GM19468 (cell line): ENCODE measurements around the gene ZBTB46.

ENCODE experiments used
- ATAC-seq: cut with Tn5 transposase; IDR thresholded peaks from one replicate; pipeline ENCODE4 v1.9.1; 2021; ENCODE audit warnings: mild to moderate bottlenecking, moderate library complexity, moderate number of reproducible peaks; ENCODE audit not compliant: unreplicated experiment; ENCODE audit errors: extremely low read depth

ZBTB46 gene

GRCh38 chr20:63771046-63771707 lies 59.9 kb downstream of the ZBTB46 start:
- no peak for ATAC-seq

GRCh38 chr20:63769891-63770474 lies 61.1 kb downstream of the ZBTB46 start:
- ATAC-seq: no peak

- ATAC-seq: no peak
Observed at GRCh38 chr20:63768591-63769515, 62.2 kb downstream of the ZBTB46 start.

GRCh38 chr20:63767886-63768285 lies 63.2 kb downstream of the ZBTB46 start:
- ATAC-seq: no peak

- ATAC-seq: no peak
Observed at GRCh38 chr20:63767456-63767855, 63.6 kb downstream of the ZBTB46 start.

GRCh38 chr20:63766695-63767426 lies 64.2 kb downstream of the ZBTB46 start:
- no peak for ATAC-seq

- no peak for ATAC-seq
Observed at GRCh38 chr20:63765902-63766301, 65.2 kb downstream of the ZBTB46 start.

GRCh38 chr20:63765082-63765873 lies 65.8 kb downstream of the ZBTB46 start:
- no peak for ATAC-seq

- ATAC-seq: no peak
Observed at GRCh38 chr20:63759377-63759901, 71.6 kb downstream of the ZBTB46 start.

GRCh38 chr20:63758152-63758551 lies 72.9 kb downstream of the ZBTB46 start:
- ATAC-seq: no peak

- no peak for ATAC-seq
Observed at GRCh38 chr20:63756648-63756991, 74.4 kb downstream of the ZBTB46 start.

GRCh38 chr20:63755933-63756647 lies 75.0 kb downstream of the ZBTB46 start:
- no peak for ATAC-seq

GRCh38 chr20:63754008-63754407 lies 77.1 kb downstream of the ZBTB46 start:
- no peak for ATAC-seq

- no peak for ATAC-seq
Observed at GRCh38 chr20:63753381-63753780, 77.7 kb downstream of the ZBTB46 start.

- ATAC-seq: no peak
Observed at GRCh38 chr20:63752411-63753101, 78.5 kb downstream of the ZBTB46 start.

- no peak for ATAC-seq
Observed at GRCh38 chr20:63751471-63752271, 79.4 kb downstream of the ZBTB46 start.

GRCh38 chr20:63750807-63751470 lies 80.1 kb downstream of the ZBTB46 start:
- ATAC-seq: no peak
